ENCODE data around the gene GAL3ST2.

GRCh38 chr2:241755166-241755565, 21.5 kb upstream of the GAL3ST2 start:
- TF ChIP-seq EZH2 (IDR thresholded peaks at IDR 0.05; ENCODE audit: borderline replicate concordance, low read depth, low read length, severe bottlenecking): no peak
- TF ChIP-seq CTCF (IDR thresholded peaks at IDR 0.05; ENCODE audit: borderline replicate concordance, extremely low read depth, low read length, poor library complexity, severe bottlenecking): no peak
